GM12878 (cell line): ENCODE results near the gene IFNA13. TPM values are rescaled to one million over a fixed set of nuclear protein-coding genes. Genes with fewer than 3 reads are reported as not detected.
"Not testable (repeated sequence)": the region's sequence is repeated elsewhere in the genome, so short reads cannot be mapped to it uniquely, and the experiment has no call there.

Experiments
- ATAC-seq: fragments of 200-7000 bp; cut with Tn5 transposase; 3 replicates; pipeline ENCODE4 v1.9.1; 2020; ENCODE audit warnings: mild to moderate bottlenecking, moderate library complexity
- BruUV-seq: library from RNA; stranded (reverse); fragments of 400-500 nt; replicated peaks from 2 replicates; lab custom pipeline; 2021; lab: Mats Ljungman, UMichigan
- CTCF ChIA-PET: fragments of 300-600 bp; sonication (Branson Sonifier 250); formaldehyde crosslinking; extraction: SDS; loops from one replicate; lab custom pipeline; 2021; ENCODE audit warnings: inconsistent platforms; lab: Yijun Ruan, JAX
- POLR2A ChIA-PET: fragments of 350-600 bp; formaldehyde crosslinking; extraction: SDS; loops from one replicate; lab custom pipeline; 2021; ENCODE audit warnings: inconsistent platforms; lab: Charles Lee
- RAD21 ChIA-PET: fragments of 300-600 bp; sonication (Branson Sonifier 250); formaldehyde crosslinking; loops from one replicate; lab custom pipeline; 2023; ENCODE audit warnings: antibody characterized with exemption; ENCODE audit not compliant: unreplicated experiment; lab: Charles Lee
- SMC1A ChIA-PET: fragments of 300-600 bp; sonication (Branson Sonifier 250); formaldehyde crosslinking; loops from one replicate; lab custom pipeline; 2023; ENCODE audit not compliant: unreplicated experiment, uncharacterized antibody; lab: Charles Lee
- DNase-seq: peaks from one replicate; pipeline ENCODE4 v3.0.0-alpha.2; 2011; ENCODE audit warnings: low read depth, low spot score
- FAIRE-seq: peaks from 3 replicates; lab custom pipeline; 2011; peaks lifted over from hg19 to GRCh38; lab: Jason Lieb, UNC
- H2AFZ ChIP-seq: 2 replicates; pipeline ENCODE4 v1.6.0; 2011; ENCODE audit warnings: low read depth, low read length, control low read depth; ENCODE audit not compliant: control insufficient read depth
- H3K27ac ChIP-seq: 2 replicates; pipeline ENCODE4 v1.5.1; 2011; ENCODE audit warnings: control low read depth; ENCODE audit not compliant: control insufficient read depth, insufficient read depth
- H3K27me3 ChIP-seq, 2 experiments: replicated peaks in 1 of 2; 2 replicates each; pipeline versions ENCODE4 v1.6.0 to v1.6.1; 2011; ENCODE audit warnings: low read length in 1 of 2; ENCODE audit not compliant: control insufficient read depth in 2 of 2, insufficient read depth in 2 of 2
- H3K36me3 ChIP-seq, 2 experiments: 2 replicates each; pipeline ENCODE4 v1.5.1; 2011; ENCODE audit warnings: low read length in 1 of 2; ENCODE audit not compliant: control insufficient read depth in 2 of 2, insufficient read depth in 2 of 2
- H3K4me1 ChIP-seq: 2 replicates; pipeline ENCODE4 v1.6.1; 2011; ENCODE audit warnings: mild to moderate bottlenecking, low read length, moderate library complexity, mixed read lengths; ENCODE audit not compliant: control insufficient read depth, insufficient read depth
- H3K4me2 ChIP-seq: 2 replicates; pipeline ENCODE4 v1.6.0; 2011; ENCODE audit warnings: control low read depth; ENCODE audit not compliant: control insufficient read depth, insufficient read depth
- H3K4me3 ChIP-seq: fragments of 200-600 bp; sonication (generic); 2 replicates; pipeline ENCODE4 v1.5.1; 2016
- H3K79me2 ChIP-seq: 2 replicates; pipeline ENCODE4 v1.6.0; 2011; ENCODE audit warnings: low read length; ENCODE audit not compliant: control insufficient read depth, insufficient read depth
- H3K9ac ChIP-seq: 2 replicates; pipeline ENCODE4 v1.8.0; 2011; ENCODE audit warnings: low read length, control low read depth, mixed read lengths; ENCODE audit not compliant: control insufficient read depth, insufficient read depth
- H3K9me3 ChIP-seq: replicated peaks from 3 replicates; pipeline ENCODE4 v1.5.1; 2011; ENCODE audit warnings: mild to moderate bottlenecking, low read length; ENCODE audit not compliant: control insufficient read depth, insufficient read depth
- H4K20me1 ChIP-seq: 2 replicates; pipeline ENCODE4 v1.6.0; 2011; ENCODE audit not compliant: control insufficient read depth, insufficient read depth
- BHLHE40 ChIP-seq, 2 experiments: fragments of 450-650 bp in 1 of 2; IDR thresholded peaks; 2 replicates each; pipeline ENCODE4 v1.6.1; 2011 to 2017; ENCODE audit warnings: low read depth in 2 of 2, borderline replicate concordance in 1 of 2, improper control_type of control experiment in 1 of 2, low read length in 1 of 2, mild to moderate bottlenecking in 1 of 2
- CREB1 ChIP-seq: IDR thresholded peaks from 2 replicates; pipeline ENCODE4 v1.6.1; 2012; ENCODE audit warnings: low read depth, mild to moderate bottlenecking, inconsistent platforms
- E2F4 ChIP-seq: IDR thresholded peaks from 2 replicates; pipeline ENCODE4 v1.6.1; 2012; ENCODE audit warnings: low read depth, low read length, improper control_type of control experiment
- EP300 ChIP-seq, 2 experiments: fragments of 150-350 bp in 1 of 2; IDR thresholded peaks; 2 replicates each; pipeline ENCODE4 v1.6.1; 2011 to 2012; ENCODE audit warnings: low read depth in 2 of 2, low read length in 2 of 2, borderline replicate concordance in 1 of 2, improper control_type of control experiment in 1 of 2, inconsistent platforms in 1 of 2; ENCODE audit not compliant: control insufficient read depth in 1 of 2
- ESRRA ChIP-seq: IDR thresholded peaks from 2 replicates; pipeline ENCODE4 v1.6.1; 2012; ENCODE audit warnings: mild to moderate bottlenecking, low read length, improper control_type of control experiment
- KDM1A ChIP-seq: fragments of 200-600 bp; sonication (generic); IDR thresholded peaks from 2 replicates; pipeline ENCODE4 v1.6.1; 2016; ENCODE audit warnings: borderline replicate concordance
- MTA2 ChIP-seq: fragments of 450-650 bp; IDR thresholded peaks from 2 replicates; pipeline ENCODE4 v1.6.1; 2016; ENCODE audit warnings: low read depth, mild to moderate bottlenecking, moderate library complexity
- NR2F1 ChIP-seq: fragments of 450-650 bp; conservative IDR thresholded peaks from 2 replicates; pipeline ENCODE4 v1.6.1; 2017; ENCODE audit warnings: mild to moderate bottlenecking
- PAX8 ChIP-seq: fragments of 450-650 bp; IDR thresholded peaks from 2 replicates; pipeline ENCODE4 v1.6.1; 2017; ENCODE audit warnings: mild to moderate bottlenecking, moderate library complexity
- RAD21 ChIP-seq: IDR thresholded peaks from 2 replicates; pipeline ENCODE4 v1.6.1; 2011; ENCODE audit warnings: mild to moderate bottlenecking, low read depth, low read length, moderate library complexity; ENCODE audit not compliant: insufficient read depth
- SP1 ChIP-seq: IDR thresholded peaks from one replicate; pipeline ENCODE4 v1.6.1; 2011; ENCODE audit warnings: low read depth, low read length
- TARDBP ChIP-seq: IDR thresholded peaks from 2 replicates; pipeline ENCODE4 v1.6.1; 2016; ENCODE audit warnings: borderline replicate concordance
- WRNIP1 ChIP-seq: IDR thresholded peaks from 2 replicates; pipeline ENCODE4 v1.6.1; 2011; ENCODE audit warnings: low read depth, low read length, improper control_type of control experiment, borderline replicate concordance
- ZSCAN29 ChIP-seq: fragments of 450-650 bp; IDR thresholded peaks from 2 replicates; pipeline ENCODE4 v1.6.1; 2017; ENCODE audit warnings: mild to moderate bottlenecking, moderate library complexity
- WGBS: methylation state at CpG from one replicate; pipeline ENCODE4 v1.1.6; 2016; ENCODE audit warnings: low lambda C conversion rate; ENCODE audit not compliant: insufficient replicate concordance, insufficient coverage; ENCODE audit errors: missing lambda C conversion rate; 5-methylcytosine and 5-hydroxymethylcytosine counted together
- in situ Hi-C: fragments of 300-500 bp; cut with MboI; formaldehyde crosslinking; loops from 9 replicates; pipeline ENCODE4 v1.14.3; 2018; ENCODE audit warnings: mixed read lengths
- intact Hi-C: fragments of 100-400 bp; cut with micrococcal nuclease; formaldehyde crosslinking; loops from one replicate; pipeline ENCODE4 v1.14.2; 2022; ENCODE audit not compliant: unreplicated experiment
- polyA plus RNA-seq, 11 experiments: library from polyadenylated mRNA; depleted of rRNA in 4 of 11; unstranded in 6 of 11; stranded (reverse) in 5 of 11; fragments of >200 nt; fragmentation: Nextera tagmentation in 4 of 11; fragmentation: Illumina TruSeq in 1 of 11; extraction: Ambion mirVana in 4 of 11; extraction: Trizol in 1 of 11; gene quantifications; 1 replicate in 1 of 11; 2 replicates in 10 of 11; pipeline versions ENCODE4 v1.2.1 to v1.2.3, GENCODE V29; 2011 to 2016; ENCODE audit warnings: inconsistent platforms in 2 of 11, missing spikeins in 2 of 11, low read depth in 1 of 11
- total RNA-seq, 4 experiments: library from RNA; depleted of rRNA in 3 of 4; stranded (reverse); fragments of >200 nt in 3 of 4; fragmentation: Illumina TruSeq in 1 of 4; extraction: Trizol in 1 of 4; gene quantifications; 2 replicates each; pipeline versions ENCODE4 v1.2.1 to v1.2.3, GENCODE V29; 2013 to 2021
- TF ChIP-seq, protein P1 (sequence below): fragments of 450-650 bp; IDR thresholded peaks from 2 replicates; pipeline ENCODE4 v1.6.1; 2016; ENCODE audit warnings: mild to moderate bottlenecking

The IFNA13 gene
- total and polyA plus RNA-seq, 10 of the 15 experiments (the other 5 are each of a cell fraction or from before 2014, with no cell fraction given), result not detected

GRCh38 chr9:21381448-21382339, 13.8 kb upstream of the IFNA13 start (continued):
- TF ChIP-seq E2F4 (no peak), RAD21 (0 out of 2 replicates have a peak, but pooled peaks have one; percentile 6), TARDBP (no peak), SP1 (no peak), EP300 (IDR thresholded peaks at IDR 0.05; ENCODE audit: borderline replicate concordance in 1 of 2, control insufficient read depth in 1 of 2, low read depth in 2 of 2, low read length in 2 of 2) (peak; percentile 92 to 93), ESRRA (no peak), MTA2 (peak; percentile 92), WRNIP1 (0 out of 2 replicates have a peak, but pooled peaks have one; percentile 95), KDM1A (no peak), PAX8 (no peak), ZSCAN29 (no peak), BHLHE40 (IDR thresholded peaks at IDR 0.05; ENCODE audit: borderline replicate concordance in 1 of 2, low read depth in 2 of 2, low read length in 1 of 2) (peak; percentile 75 to 86), NR2F1 (no peak; the same call in 1 of the 2 replicates), CREB1 (peak; percentile 82)
- TF ChIP-seq, protein P1, sequence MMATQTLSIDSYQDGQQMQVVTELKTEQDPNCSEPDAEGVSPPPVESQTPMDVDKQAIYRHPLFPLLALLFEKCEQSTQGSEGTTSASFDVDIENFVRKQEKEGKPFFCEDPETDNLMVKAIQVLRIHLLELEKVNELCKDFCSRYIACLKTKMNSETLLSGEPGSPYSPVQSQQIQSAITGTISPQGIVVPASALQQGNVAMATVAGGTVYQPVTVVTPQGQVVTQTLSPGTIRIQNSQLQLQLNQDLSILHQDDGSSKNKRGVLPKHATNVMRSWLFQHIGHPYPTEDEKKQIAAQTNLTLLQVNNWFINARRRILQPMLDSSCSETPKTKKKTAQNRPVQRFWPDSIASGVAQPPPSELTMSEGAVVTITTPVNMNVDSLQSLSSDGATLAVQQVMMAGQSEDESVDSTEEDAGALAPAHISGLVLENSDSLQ, result peak; percentile 84

- DNase-seq, H3K4me1 ChIP-seq, H3K9me3 ChIP-seq, H3K9ac ChIP-seq, H3K27me3 ChIP-seq, H3K27ac ChIP-seq, H2AFZ ChIP-seq, CTCF ChIA-PET, RAD21 ChIA-PET, H3K79me2 ChIP-seq, H3K4me3 ChIP-seq, FAIRE-seq, intact Hi-C loops, H3K36me3 ChIP-seq, H3K4me2 ChIP-seq, H4K20me1 ChIP-seq, BruUV-seq, in situ Hi-C loops, ATAC-seq: not testable (repeated sequence)
- WGBS, result 27% methylated on average over 4 of the region's 4 CpGs
- ChIA-PET POLR2A (interaction anchor here (1.2 kb wide), 1 partner anchor 9 kb away, joined by 3 read pairs; no protein-coding TSS in a partner anchor), SMC1A (interaction anchor here (1.2 kb wide), 1 partner anchor 10 kb away, joined by 3 read pairs; no protein-coding TSS in a partner anchor)
These were observed 3.6 kb upstream of the IFNA13 start for GRCh38 chr9:21371467-21371866.
